NCI-H446 treated with DMSO at 0.1 percent for 48 hours (cell line): ENCODE data around the gene GRIN2D.

Experiments
- DNase-seq: peaks from one replicate; lab custom pipeline; 2025; lab: John Stamatoyannopoulos, UW

Gene GRIN2D

DNA sequence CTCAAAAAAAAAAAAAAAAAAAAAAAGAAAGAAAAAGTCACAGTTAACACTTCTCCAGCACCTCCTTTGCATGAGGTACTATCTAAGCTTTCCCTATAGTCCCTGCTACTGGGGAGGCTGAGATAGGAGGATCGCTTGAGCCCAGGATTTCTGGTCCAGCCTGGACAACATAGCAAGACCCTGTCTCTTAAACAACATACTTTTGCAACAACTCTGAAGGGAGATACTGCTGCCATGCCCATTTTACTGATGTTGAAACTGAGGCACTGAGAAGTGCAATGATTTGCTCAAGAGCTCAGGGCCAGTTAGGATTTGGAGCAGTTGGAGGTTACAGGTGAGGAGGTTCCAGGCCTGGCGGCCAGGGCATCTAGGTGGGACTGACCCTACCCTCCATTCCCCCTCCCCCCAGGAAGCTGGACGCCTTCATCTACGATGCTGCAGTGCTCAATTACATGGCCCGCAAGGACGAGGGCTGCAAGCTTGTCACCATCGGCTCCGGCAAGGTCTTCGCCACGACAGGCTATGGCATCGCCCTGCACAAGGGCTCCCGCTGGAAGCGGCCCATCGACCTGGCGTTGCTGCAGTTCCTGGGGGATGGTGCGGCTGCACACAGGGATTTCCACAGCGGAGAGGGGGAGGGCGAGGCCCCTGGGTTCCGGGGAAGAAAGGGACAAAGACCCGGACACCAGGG is 48.0 kb downstream of the GRIN2D start:
- DNase-seq, result no peak

DNA sequence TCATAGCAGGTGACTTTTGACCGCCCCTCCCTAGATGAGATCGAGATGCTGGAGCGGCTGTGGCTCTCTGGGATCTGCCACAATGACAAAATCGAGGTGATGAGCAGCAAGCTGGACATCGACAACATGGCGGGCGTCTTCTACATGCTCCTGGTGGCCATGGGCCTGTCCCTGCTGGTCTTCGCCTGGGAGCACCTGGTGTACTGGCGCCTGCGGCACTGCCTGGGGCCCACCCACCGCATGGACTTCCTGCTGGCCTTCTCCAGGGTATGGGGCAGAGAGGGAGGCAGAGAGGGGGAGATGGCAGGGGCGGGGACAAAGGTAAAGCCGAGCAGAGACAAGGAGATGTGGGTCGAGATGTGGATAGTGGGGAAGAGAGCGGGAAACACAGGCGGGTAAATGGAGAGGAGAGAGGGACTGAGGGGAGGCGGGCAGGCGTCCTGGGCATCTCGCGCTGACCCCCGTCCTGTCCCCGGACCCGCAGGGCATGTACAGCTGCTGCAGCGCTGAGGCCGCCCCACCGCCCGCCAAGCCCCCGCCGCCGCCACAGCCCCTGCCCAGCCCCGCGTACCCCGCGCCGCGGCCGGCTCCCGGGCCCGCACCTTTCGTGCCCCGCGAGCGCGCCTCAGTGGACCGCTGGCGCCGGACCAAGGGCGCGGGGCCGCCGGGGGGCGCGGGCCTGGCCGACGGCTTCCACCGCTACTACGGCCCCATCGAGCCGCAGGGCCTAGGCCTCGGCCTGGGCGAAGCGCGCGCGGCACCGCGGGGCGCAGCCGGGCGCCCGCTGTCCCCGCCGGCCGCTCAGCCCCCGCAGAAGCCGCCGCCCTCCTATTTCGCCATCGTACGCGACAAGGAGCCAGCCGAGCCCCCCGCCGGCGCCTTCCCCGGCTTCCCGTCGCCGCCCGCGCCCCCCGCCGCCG is 48.9 kb downstream of the GRIN2D start:
- DNase-seq, result no peak

DNA sequence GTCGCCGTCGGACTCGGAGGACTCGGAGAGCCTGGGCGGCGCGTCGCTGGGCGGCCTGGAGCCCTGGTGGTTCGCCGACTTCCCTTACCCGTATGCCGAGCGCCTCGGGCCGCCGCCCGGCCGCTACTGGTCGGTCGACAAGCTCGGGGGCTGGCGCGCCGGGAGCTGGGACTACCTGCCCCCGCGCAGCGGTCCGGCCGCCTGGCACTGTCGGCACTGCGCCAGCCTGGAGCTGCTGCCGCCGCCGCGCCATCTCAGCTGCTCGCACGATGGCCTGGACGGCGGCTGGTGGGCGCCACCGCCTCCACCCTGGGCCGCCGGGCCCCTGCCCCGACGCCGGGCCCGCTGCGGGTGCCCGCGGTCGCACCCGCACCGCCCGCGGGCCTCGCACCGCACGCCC is 49.8 kb downstream of the GRIN2D start:
- DNase-seq, result no peak
